Activated CD8-positive, alpha-beta memory T cell treated with anti-CD3 and anti-CD28 coated beads, Interleukin-2, amount 10 ng/mL, durations not matched to agents 7 days and 5 days (primary cell): ENCODE data around the gene TMEM52. TPM values are rescaled to one million over a fixed set of nuclear protein-coding genes. Genes with fewer than 3 reads are reported as not detected.
A peak's percentile ranks its signal among the peaks of the same experiment; 100 is the strongest.
"Not testable (repeated sequence)": the region's sequence is repeated elsewhere in the genome, so short reads cannot be mapped to it uniquely, and the experiment has no call there.

Experiments
- ATAC-seq: fragments of 150-1000 bp; cut with Tn5 transposase; one replicate; pipeline ENCODE4 v1.10.0; 2021; ENCODE audit warnings: moderate library complexity
- CTCF ChIA-PET: fragments of 350-600 bp; sonication (Branson Sonifier 250); formaldehyde crosslinking; loops from one replicate; lab custom pipeline; 2021; ENCODE audit warnings: antibody characterized with exemption; lab: Charles Lee
- DNase-seq: peaks from one replicate; pipeline ENCODE4 v3.0.0-alpha.2; 2020
- H3K27ac Mint-ChIP-seq: one replicate; pipeline ENCODE4 v1.8.0; 2021; ENCODE audit warnings: mild to moderate bottlenecking, mixed read lengths
- H3K27me3 Mint-ChIP-seq: one replicate; pipeline ENCODE4 v1.8.0; 2021; ENCODE audit warnings: mixed read lengths
- H3K36me3 Mint-ChIP-seq: one replicate; pipeline ENCODE4 v1.8.0; 2021; ENCODE audit warnings: mild to moderate bottlenecking, mixed read lengths
- H3K4me1 Mint-ChIP-seq: one replicate; pipeline ENCODE4 v1.8.0; 2021; ENCODE audit warnings: mixed read lengths
- H3K4me3 Mint-ChIP-seq: one replicate; pipeline ENCODE4 v1.8.0; 2021; ENCODE audit warnings: mild to moderate bottlenecking, moderate library complexity, mixed read lengths
- H3K9me3 Mint-ChIP-seq: one replicate; pipeline ENCODE4 v1.8.0; 2022; ENCODE audit warnings: low read depth, mixed read lengths
- total RNA-seq, 2 experiments: library from RNA; stranded (reverse); gene quantifications; one replicate each; pipeline ENCODE4 v1.2.3, GENCODE V29; 2021

The TMEM52 gene
- total RNA-seq, 2 experiments from 2014 or later: not detected

DNA sequence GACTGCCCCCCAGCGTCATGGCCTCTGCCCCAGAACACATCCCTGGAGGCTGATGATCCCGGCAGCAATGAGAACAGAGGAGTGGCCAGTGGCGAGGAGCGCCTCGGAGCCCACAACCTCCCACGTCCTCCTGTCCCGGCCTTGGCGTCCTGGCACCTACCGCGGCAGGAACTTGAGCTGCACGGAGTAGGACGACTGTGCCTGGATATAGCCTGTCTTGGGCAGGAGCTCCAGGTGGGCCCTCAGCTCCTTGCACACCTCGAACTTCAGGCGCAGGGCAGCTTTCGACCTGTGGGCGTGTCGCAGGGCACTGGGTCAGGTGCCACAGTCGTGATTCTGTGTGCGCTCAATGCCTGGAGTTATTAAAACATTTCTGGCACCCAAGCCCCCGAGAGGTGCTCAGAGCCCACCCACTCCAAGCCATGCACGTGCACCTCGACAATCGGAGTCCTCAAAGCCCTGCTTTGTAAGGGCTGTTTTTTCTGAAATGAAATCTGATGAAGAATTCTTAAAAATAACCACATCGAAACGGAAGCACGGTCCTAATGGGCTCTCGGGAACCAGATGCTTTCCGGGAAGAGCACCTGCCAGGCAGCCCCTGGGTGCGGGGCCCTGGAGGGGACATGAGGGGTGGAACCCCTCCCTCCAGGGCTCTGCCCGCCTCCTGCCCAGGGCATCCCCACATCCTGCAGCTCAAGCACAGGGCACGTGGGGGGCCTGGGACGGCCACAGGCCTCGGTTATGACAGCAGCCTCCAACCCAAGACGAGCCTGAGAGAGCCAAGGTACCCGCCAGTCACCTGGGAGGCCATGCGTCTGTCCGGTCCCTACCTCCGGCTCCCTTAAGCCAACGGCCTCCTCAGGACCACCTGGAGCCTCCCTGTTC, 23.0 kb upstream of the TMEM52 start:
- CTCF ChIA-PET: interaction anchor here (0.9 kb wide), 1 partner anchor 103 kb away, joined by 4 read pairs; no protein-coding TSS in a partner anchor
- Mint-ChIP-seq H3K4me3 (no peak overlapping the region), H3K9me3 (no peaks in the 10 kb centered on the region), H3K27me3 (no peaks in the 10 kb centered on the region), H3K4me1 (peaks cover 2% of the 10 kb centered on the region), H3K27ac (no peak overlapping the region), H3K36me3 (no peaks in the 10 kb centered on the region)
- no peak for ATAC-seq
- DNase-seq: no peak

DNA sequence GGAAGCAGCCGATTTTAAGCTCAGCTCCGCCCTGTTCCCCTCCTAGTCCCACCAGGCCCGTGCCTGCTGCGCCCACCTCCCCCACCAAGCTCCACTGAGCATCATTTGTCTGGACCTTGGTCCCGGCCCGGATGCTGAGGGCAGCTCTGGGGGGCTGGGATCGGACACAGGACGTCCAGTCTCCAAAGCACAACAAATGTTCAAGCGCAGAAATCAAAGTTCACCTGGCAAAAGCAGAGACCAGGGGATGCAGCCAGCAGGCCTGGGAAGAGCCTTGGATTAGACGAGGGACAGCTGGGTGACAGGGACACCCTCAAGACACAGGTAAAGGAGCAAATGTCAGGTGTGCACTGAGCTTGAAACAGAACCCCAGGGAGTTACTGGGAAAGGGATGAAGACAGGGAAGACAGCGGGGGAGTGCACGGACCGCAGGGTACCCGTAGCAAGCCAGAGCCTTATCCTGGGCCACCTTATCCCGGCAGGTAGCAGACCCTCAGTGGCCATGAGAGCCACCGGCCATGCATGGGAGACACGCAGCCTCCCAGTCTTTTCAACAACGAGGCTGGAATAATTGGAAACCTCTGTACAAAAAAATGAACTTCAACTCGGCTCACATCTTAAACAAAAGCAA, 22.2 kb upstream of the TMEM52 start:
- H3K27me3 Mint-ChIP-seq: no peaks in the 10 kb centered on the region
- no peak for ATAC-seq
- no peaks in the 10 kb centered on the region for H3K36me3 Mint-ChIP-seq
- CTCF ChIA-PET: interaction anchor here (1.0 to 1.2 kb wide), 3 partner anchors 11 to 104 kb away, joined by 3 read pairs; no protein-coding TSS in a partner anchor
- H3K4me3 Mint-ChIP-seq: no peak overlapping the region
- H3K27ac Mint-ChIP-seq: no peak overlapping the region
- peaks cover 2% of the 10 kb centered on the region for H3K4me1 Mint-ChIP-seq
- DNase-seq: no peak
- no peaks in the 10 kb centered on the region for H3K9me3 Mint-ChIP-seq

DNA sequence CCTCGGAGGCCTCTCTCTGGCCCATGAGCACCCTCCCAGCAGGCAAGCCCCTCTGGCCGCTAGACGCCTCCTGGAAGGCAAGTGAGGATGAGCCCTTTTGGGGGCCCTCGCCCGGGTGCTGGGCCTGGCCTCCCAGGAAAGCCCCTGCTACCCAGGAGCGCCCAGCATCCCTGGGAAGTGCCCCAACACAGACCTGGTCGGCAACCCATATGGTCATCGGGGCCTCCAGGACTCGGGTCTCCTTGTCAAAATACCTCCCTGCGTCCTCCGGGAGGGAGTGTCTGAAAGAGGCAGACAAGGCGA, 21.0 kb upstream of the TMEM52 start:
- H3K4me3 Mint-ChIP-seq: no peak overlapping the region

DNA sequence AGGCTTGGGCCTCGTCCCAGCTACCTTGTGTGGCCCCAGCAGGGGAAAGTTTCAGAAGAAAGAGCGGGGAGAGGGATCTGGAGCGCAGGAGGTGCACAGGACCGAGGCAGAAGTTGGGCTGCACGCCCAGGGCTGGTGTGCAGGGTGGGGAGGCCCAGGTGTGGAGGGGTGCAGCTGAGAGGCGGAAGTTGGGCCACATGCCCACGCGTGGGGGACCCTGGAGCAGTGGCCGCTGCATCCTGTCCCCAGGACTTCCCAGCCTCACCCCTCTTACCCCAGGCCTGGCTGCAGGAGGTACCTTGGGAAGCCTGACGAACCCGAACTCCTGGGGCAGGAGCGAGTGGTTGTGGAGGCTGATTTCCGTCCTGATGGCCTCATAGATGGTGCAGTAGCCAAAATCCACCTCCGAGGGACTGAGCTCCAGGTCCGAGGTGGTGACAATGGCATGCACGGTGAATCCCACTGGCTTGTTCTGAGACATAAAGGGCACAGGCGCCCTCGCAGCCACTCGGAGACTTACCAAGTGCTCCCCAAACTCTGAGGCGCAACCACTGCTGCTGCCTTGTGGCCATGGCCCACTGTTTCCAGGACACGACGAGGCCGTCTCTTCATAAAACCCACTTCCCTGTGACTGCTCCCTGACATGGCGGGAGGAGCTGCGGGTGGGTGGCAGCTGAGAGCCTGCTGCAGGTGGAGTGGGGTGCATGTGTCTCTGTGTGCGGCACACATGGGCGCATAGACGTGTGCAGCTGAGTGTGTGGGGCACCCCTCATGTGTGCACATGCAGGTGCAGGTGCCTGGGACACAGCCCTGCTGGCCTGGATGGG, 20.4 kb upstream of the TMEM52 start:
- CTCF ChIA-PET: no interaction called here

More for the DNA sequence above, 21.0 kb upstream of the TMEM52 start:
- DNase-seq (no peak), ATAC-seq (no peak)
- CTCF ChIA-PET: interaction anchor here (0.7 to 1.2 kb wide), 3 partner anchors 10 to 107 kb away, joined by 3 read pairs; no protein-coding TSS in a partner anchor
- Mint-ChIP-seq H3K27me3 (no peaks in the 10 kb centered on the region), H3K36me3 (peaks cover 2% of the 10 kb centered on the region), H3K27ac (no peak overlapping the region), H3K9me3 (peaks cover 6% of the 10 kb centered on the region), H3K4me1 (peaks cover 2% of the 10 kb centered on the region)

DNA sequence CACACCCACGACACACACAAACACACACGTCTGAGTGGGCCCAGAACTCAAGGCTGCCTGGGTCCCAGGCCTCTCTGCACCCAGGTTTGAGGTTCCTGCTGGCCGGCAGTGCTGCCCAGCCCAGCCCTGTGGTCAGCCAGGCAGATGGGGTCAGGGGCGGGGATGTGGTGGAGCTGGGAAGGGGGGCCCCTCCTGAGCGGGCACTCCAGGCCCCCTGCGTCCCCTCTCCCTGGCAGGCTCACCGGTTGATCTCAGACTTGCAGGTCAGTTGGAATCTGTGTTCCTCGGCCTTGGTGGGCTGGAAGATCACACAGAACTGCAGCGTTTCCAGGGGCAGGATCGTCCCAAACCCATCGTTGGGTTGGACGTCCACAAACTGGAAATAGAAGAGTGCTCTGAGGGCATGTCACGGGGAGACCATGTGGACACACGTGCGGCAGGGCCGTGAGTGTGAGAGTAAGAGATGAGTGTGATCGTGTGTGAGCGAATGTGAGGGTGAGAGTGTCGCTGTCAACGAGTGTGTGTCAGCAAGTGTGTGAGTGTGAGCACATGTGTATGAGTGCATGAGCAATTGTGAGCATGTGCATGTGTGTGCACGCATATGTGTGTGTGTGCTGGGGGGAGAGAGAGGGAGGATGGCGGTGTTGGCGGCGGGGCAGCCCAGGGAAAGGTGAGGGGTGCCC, 19.7 kb upstream of the TMEM52 start:
- H3K27me3 Mint-ChIP-seq: no peaks in the 10 kb centered on the region
- no peak for ATAC-seq
- H3K27ac Mint-ChIP-seq: no peak overlapping the region
- CTCF ChIA-PET: no interaction called here
- no peaks in the 10 kb centered on the region for H3K4me1 Mint-ChIP-seq
- H3K36me3 Mint-ChIP-seq: peaks cover 4% of the 10 kb centered on the region
- H3K9me3 Mint-ChIP-seq: peaks cover 16% of the 10 kb centered on the region
- H3K4me3 Mint-ChIP-seq: no peak overlapping the region
- DNase-seq: no peak

More for the DNA sequence above, 20.4 kb upstream of the TMEM52 start:
- H3K4me3 Mint-ChIP-seq: no peak overlapping the region
- H3K27me3 Mint-ChIP-seq: no peaks in the 10 kb centered on the region
- H3K36me3 Mint-ChIP-seq: peaks cover 2% of the 10 kb centered on the region
- ATAC-seq (no peak), DNase-seq (no peak)
- peaks cover 2% of the 10 kb centered on the region for H3K4me1 Mint-ChIP-seq
- H3K27ac Mint-ChIP-seq: no peak overlapping the region
- H3K9me3 Mint-ChIP-seq: peaks cover 11% of the 10 kb centered on the region

DNA sequence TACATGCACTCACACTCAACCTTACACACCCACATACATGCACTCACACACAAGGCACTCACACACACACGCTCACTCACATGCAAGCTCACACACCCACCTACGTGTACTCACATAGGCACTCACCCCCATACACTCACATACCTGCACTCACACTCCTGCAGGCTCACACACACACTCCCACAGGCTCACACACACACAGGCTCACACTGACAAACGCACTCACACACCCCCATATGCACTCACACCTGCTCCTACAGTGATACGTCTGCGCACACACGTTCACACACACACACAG, 19.1 kb upstream of the TMEM52 start:
- peaks cover 16% of the 10 kb centered on the region for H3K9me3 Mint-ChIP-seq
- H3K27me3 Mint-ChIP-seq: no peaks in the 10 kb centered on the region
- H3K36me3 Mint-ChIP-seq: peaks cover 4% of the 10 kb centered on the region
- no peak overlapping the region for H3K4me3 Mint-ChIP-seq
- no peak for DNase-seq
- CTCF ChIA-PET: no interaction called here
- H3K27ac Mint-ChIP-seq: no peak overlapping the region
- no peaks in the 10 kb centered on the region for H3K4me1 Mint-ChIP-seq
- ATAC-seq: no peak

DNA sequence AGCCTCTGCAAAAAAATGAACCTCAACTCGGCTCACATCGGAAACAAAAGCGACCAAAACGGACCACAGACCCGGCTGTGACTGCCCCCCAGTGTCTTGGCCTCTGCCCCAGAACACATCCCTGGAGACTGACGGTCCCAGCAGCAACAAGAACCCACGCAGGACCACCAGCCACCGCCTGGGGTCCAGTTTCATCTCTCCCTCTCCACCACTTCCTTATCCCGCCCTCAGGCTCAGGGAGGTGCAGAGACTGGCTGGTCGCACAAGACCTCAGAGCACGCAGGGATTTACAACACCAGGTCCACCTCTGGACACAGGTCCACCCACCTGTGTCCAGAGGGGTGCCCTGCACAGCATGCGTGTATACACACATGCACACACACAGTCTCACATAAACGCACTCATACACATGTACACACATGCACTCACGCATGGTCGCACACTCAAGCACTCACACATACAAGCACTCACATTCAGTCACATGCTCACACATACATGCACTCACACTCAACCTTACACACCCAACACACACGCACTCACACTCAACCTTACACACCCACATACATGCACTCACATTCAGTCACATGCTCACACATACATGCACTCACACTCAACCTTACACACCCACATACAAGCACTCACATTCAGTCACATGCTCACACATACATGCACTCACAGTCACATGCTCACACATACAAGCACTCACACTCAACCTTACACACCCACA, 18.6 kb upstream of the TMEM52 start:
- no peak overlapping the region for H3K4me3 Mint-ChIP-seq
- DNase-seq: no peak
- CTCF ChIA-PET: no interaction called here
- no peak for ATAC-seq
- H3K9me3 Mint-ChIP-seq: peaks cover 16% of the 10 kb centered on the region
- peaks cover 4% of the 10 kb centered on the region for H3K36me3 Mint-ChIP-seq
- H3K27ac Mint-ChIP-seq: no peak overlapping the region
- H3K27me3 Mint-ChIP-seq: no peaks in the 10 kb centered on the region
- no peaks in the 10 kb centered on the region for H3K4me1 Mint-ChIP-seq

DNA sequence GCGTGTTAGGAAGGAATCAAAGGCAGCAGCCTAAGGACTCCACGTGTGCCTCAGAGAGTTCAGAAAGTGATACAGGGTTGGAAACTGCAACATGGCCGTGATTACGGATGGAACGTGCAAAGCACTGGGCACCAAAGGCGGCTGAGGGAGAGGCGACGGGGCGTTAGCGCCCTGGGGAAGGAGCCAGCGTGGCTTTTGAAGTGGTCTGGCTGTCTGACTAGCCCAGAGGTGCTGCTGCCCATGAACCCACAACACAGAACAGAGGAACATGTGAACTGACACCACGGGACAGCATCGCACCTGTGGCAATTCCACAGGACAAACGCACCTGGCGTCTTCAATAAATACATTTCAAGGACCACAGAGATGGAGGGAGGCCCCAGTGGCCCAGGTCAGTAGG, 18.0 kb upstream of the TMEM52 start:
- Mint-ChIP-seq H3K9me3 (peaks cover 16% of the 10 kb centered on the region), H3K27ac (no peak overlapping the region), H3K4me3 (no peak overlapping the region), H3K27me3 (no peaks in the 10 kb centered on the region), H3K36me3 (peaks cover 4% of the 10 kb centered on the region), H3K4me1 (no peaks in the 10 kb centered on the region)
- CTCF ChIA-PET: no interaction called here
- ATAC-seq: no peak
- no peak for DNase-seq

DNA sequence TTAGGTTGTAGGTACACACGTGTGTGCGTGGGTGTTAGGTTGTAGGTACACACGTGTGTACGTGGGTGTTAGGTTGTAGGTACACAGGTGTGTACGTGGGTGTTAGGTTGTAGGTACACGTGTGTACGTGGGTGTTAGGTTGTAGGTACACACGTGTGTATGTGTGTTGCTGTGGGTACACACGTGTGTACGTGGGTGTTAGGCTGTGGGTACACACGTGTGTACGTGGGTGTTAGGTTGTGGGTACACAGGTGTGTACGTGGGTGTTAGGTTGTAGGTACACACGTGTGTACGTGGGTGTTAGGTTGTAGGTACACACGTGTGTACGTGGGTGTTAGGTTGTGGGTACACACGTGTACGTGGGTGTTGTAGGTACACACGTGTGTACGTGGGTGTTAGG, 15.8 kb upstream of the TMEM52 start:
- DNase-seq, H3K4me3 Mint-ChIP-seq, H3K36me3 Mint-ChIP-seq, H3K4me1 Mint-ChIP-seq, CTCF ChIA-PET, ATAC-seq, H3K27me3 Mint-ChIP-seq, H3K27ac Mint-ChIP-seq: not testable (repeated sequence)
- H3K9me3 Mint-ChIP-seq: peaks cover 16% of the 10 kb centered on the region

DNA sequence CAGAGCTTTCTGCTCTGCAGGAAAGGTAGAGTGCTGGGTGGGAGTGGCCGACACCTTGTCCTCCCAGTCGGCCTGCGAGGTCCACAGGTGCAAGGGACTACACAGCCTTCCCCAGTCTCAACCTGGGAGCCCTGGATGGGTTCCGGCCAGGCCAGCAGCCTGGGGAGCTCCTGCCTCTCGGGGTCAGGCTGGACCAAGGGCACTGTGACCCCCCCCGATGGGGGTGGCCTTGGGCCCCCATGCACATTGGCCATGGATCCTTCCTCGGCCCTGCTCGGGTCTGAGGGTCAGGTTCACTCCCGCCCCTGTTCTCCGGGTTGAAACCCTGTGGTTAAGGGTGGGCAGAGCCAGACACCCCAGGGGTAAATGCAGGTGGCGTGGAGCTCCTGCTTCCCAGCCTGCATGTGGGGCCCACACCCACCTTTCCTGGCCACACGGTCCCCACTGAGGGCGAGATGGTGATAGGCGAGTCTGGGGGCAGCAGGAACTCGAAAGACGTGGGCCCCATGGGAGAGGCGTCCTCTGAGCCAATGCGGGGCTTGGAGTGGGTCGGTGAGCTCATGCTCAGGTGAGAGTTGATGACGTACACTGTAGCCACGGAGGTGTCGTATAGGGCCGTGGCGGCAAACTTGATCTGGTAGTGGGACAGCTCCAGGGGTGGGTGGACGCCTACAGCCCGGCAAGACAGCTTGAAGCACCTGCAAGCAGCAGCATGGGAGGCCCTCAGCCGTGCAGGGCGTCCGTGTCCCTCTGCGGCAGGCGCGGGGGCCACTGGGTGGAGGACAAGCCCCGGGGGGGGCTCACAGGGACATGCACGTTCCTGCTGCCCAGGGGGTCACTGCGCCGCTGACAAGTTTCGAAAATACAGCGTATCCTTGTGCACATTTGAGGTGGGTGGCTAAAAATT, 10.8 kb upstream of the TMEM52 start:
- H3K4me1 Mint-ChIP-seq: no peaks in the 10 kb centered on the region
- H3K27me3 Mint-ChIP-seq: no peaks in the 10 kb centered on the region
- H3K9me3 Mint-ChIP-seq: peaks cover 8% of the 10 kb centered on the region
- CTCF ChIA-PET: interaction anchor here (0.8 kb wide), 1 partner anchor 11 kb away, joined by 3 read pairs; no protein-coding TSS in a partner anchor
- H3K4me3 Mint-ChIP-seq: no peak overlapping the region
- ATAC-seq (no peak), DNase-seq (peak; percentile 39)
- peaks cover 2% of the 10 kb centered on the region for H3K36me3 Mint-ChIP-seq
- no peak overlapping the region for H3K27ac Mint-ChIP-seq

DNA sequence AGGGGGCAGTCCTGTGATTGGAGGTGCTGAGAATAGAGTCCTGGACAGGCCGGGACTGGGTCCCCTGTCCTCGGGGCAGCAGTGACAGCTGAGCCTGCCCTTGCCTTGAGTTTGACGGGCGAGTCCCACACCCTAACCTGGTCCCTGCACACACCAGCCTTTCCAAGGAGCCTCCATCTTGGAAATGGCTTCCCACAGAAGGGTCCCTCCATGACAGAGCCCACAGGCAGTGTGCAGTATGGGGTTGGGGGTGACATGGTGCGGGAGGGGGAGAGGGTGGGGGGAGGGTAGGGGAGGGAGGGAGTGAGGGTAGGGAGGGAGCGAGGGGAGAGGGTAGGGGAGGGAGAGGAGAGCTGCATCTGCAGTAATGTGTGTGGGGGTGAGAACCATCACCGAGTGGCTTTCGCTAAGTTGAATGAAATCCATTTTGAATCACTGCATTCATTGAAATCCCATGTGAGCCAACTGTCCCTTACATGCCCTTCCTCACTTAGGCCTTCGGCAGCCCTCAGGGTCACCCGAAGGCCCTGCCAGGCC, 10.1 kb upstream of the TMEM52 start:
- Mint-ChIP-seq H3K4me1 (no peaks in the 10 kb centered on the region), H3K9me3 (peaks cover 2% of the 10 kb centered on the region), H3K4me3 (no peak overlapping the region), H3K36me3 (no peaks in the 10 kb centered on the region), H3K27me3 (no peaks in the 10 kb centered on the region), H3K27ac (no peak overlapping the region)
- CTCF ChIA-PET: no interaction called here
- no peak for ATAC-seq
- DNase-seq: peak; percentile 29
